Ishikawa (cell line): Measurements from ENCODE around the gene TTC34.

Experiments used
- EP300 ChIP-seq: IDR thresholded peaks from 2 replicates; pipeline ENCODE4 v1.6.1; 2012; ENCODE audit warnings: borderline replicate concordance
- MAX ChIP-seq: IDR thresholded peaks from 2 replicates; pipeline ENCODE4 v1.6.1; 2012
- RAD21 ChIP-seq: IDR thresholded peaks from 2 replicates; pipeline ENCODE4 v1.6.1; 2012; ENCODE audit warnings: low read depth
- YY1 ChIP-seq: IDR thresholded peaks from 2 replicates; pipeline ENCODE4 v1.6.1; 2012; ENCODE audit warnings: low read depth

- TF ChIP-seq EP300 (no peak), YY1 (no peak), RAD21 (no peak), MAX (no peak)
Measured at GRCh38 chr1:2797741-2798016, 3.8 kb downstream of the TTC34 start.
